Measurements from ENCODE around the gene CKS1B.

Gene CKS1B

GRCh38 chr1:155014709-155015508 is 40.4 kb downstream of the CKS1B start:
- DNase-seq (ENCODE audit: low spot score) = no peak

- DNase-seq (ENCODE audit: low spot score) = no peak
Observed at GRCh38 chr1:155015527-155016230, 41.2 kb downstream of the CKS1B start.

GRCh38 chr1:155016231-155016831 is 41.9 kb downstream of the CKS1B start:
- DNase-seq (ENCODE audit: low spot score) = no peak

- DNase-seq (ENCODE audit: low spot score) = peak; percentile 93
Observed at GRCh38 chr1:155017041-155017945, 42.8 kb downstream of the CKS1B start.

GRCh38 chr1:155017946-155018316 is 43.5 kb downstream of the CKS1B start:
- no peak for DNase-seq (ENCODE audit: low spot score)

- no peak for DNase-seq (ENCODE audit: low spot score)
Observed at GRCh38 chr1:155018617-155019348, 44.3 kb downstream of the CKS1B start.

- DNase-seq (ENCODE audit: low spot score) = no peak
Observed at GRCh38 chr1:155019377-155020245, 45.1 kb downstream of the CKS1B start.

- DNase-seq (ENCODE audit: low spot score) = no peak
Observed at GRCh38 chr1:155022136-155022926, 47.9 kb downstream of the CKS1B start.

- DNase-seq (ENCODE audit: low spot score) = no peak
Observed at GRCh38 chr1:155022927-155023236, 48.4 kb downstream of the CKS1B start.

GRCh38 chr1:155023627-155024026 is 49.1 kb downstream of the CKS1B start:
- no peak for DNase-seq (ENCODE audit: low spot score)

GRCh38 chr1:155024315-155024714 is 49.8 kb downstream of the CKS1B start:
- DNase-seq (ENCODE audit: low spot score) = no peak

- DNase-seq (ENCODE audit: low spot score) = no peak
Observed at GRCh38 chr1:155026154-155026553, 51.7 kb downstream of the CKS1B start.

- no peak for DNase-seq (ENCODE audit: low spot score)
Observed at GRCh38 chr1:155026588-155026987, 52.1 kb downstream of the CKS1B start.
